SIG-M5 treated with dmso at 0.1 percent for 504 hours (cell line): ENCODE results near the gene KLRK1.
"Not testable (repeated sequence)": the region's sequence is repeated elsewhere in the genome, so short reads cannot be mapped to it uniquely, and the experiment has no call there.

Source experiments
- DNase-seq: peaks from one replicate; lab custom pipeline; 2025; ENCODE audit not compliant: unreplicated experiment; lab: John Stamatoyannopoulos, UW

KLRK1 gene

DNA sequence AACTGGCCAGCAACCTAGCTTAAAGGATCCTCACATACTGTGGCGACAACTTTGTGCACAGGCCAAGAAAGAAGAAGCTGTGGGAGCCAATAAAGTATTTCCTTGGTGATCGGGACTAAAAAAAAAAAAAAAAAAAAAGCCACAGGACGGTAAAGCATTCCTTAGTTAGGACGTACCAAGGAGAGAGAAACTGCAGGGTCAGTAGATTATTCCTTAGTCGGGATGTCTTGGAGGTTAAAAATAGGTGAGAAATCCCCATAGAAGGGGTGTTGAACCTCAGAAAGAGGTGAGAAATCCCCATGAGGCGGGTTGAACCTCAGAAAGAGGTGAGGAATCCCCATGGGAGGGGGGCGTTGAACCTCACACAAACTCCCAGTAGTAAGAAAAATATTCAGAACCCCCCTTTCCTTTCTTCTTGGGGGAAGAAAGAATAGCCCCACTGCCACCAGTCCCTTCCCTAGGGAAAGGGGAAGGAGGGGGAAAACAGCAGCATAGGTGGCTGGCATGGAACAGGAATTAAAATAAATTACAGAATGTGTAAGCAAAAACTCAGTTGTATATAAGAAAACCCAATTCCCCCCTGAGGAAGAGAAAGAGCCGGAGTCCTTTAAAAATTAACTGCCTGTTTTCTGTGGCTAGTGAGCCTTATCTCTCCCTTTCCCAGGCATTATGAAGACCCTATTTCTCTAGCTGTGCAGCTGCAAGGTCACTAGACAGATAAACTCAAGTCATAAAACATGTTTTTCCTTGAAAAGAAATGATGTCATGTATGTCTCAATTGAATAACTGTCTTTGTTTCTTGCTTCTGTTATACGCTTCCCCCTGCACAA is 26.8 kb downstream of the KLRK1 start:
- DNase-seq: no peak

DNA sequence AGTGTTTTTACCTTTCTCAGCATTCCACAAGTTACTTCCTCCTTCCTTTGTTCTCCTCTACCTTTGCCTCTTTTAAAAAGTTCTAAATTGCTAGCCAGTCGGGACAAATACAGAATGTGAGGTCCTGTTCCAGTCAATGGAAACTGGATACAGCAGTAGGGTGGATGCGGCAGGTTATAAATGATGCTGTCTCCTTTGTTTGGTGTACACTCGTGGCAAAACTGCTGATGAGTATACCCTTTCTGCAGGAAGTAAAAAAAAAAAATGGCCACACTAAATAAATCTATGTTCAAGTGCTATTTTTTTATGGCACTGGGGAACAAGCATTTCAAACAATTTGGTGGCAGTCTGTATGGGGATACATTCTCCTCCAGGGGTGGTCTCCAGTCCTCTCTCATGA is 27.5 kb downstream of the KLRK1 start:
- DNase-seq: no peak

DNA sequence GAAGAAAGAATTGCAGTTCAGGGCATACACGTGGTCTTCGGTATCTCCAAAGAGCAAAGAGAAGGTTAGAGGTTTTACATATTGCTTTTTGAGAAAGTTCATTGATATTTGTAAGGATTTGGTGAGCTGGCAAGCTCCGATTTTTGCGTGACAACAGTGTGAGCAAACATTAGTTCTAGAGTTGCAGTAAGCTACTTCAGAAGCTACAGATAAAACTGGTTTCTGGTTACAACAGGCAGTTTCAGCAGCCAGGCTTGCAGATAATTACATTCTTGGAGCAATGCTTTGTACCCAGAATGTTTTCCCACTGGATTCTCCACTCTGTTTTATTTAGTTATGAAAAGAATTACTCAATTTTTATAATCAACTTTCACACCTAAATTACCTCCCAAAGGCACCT is 28.2 kb downstream of the KLRK1 start:
- DNase-seq: no peak

DNA sequence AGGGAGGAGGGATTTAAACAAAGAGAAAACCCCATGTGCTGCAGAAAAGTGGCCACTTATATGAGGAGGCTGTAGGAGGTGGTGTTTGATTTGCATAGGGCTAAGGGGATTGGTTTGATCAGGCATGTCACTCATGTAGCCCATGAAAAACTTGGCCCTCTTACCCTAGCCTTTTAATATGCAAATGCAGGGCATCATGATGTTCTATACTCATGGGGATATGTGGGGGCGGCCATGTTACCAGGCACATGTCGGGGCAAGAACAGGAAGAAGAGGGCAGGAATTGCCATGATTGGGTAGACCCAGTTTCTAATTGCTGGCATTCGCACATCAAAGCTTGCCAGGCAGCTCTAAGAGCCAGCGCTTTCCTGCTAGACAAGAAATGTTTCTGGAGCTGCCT is 28.8 kb downstream of the KLRK1 start:
- DNase-seq: no peak

DNA sequence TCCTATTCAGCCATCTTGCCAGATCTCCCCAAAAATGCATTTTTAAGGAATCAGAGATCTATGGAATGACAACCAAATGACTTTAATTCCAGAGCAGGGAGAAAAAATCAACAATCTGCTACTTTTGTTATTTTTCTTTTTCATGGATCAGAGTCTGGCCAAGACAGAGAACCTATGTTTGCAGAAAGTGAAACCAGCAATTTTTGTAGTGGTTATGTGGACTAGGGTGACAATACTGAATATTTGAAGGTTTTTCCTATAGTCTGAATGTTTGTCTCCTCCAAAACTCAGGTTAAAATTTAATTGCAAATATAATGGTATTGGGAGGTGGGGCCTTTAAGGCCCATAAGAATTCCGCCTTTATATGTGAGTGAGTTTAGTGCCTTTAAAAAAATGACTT is 30.9 kb downstream of the KLRK1 start:
- DNase-seq: no peak

DNA sequence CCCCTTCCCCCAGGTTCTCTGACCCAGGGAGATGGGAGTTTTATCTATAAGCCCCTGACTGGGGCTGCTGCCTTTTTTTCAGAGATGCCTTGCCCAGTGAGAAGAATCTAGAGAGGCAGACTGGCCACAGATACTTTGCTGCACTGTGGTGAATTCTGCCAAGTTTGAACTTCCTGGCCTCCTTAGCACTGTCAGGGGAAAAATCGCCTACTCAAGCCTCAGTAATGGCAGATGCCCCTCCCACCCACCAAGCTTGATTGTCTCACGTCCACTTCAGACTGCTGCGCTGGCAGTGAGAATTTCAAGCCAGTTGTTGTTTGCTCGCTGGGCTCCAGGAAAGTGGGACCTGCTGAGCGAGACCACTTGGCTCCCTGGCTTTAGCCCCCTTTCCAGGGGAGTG is 31.7 kb downstream of the KLRK1 start:
- no peak for DNase-seq

DNA sequence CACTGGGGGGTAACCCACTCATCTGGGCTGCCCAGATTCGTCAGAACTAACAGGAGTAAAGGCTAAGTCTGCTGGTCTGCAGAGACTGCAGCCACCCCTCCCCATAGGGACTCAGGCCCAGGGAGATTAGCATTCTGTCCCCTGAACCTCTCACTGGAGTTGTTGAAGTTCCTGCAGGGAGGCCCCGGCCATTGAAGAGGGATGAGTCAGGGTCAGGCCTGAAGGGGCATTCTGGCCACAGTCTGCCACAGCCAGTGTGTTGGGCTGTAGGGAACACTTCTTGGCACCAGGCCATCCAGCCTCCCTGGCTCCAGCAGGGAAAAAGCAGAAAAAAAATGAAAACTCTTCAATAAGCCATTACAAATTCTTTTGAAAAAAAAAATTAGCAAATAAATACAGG is 35.3 kb downstream of the KLRK1 start:
- no peak for DNase-seq

DNA sequence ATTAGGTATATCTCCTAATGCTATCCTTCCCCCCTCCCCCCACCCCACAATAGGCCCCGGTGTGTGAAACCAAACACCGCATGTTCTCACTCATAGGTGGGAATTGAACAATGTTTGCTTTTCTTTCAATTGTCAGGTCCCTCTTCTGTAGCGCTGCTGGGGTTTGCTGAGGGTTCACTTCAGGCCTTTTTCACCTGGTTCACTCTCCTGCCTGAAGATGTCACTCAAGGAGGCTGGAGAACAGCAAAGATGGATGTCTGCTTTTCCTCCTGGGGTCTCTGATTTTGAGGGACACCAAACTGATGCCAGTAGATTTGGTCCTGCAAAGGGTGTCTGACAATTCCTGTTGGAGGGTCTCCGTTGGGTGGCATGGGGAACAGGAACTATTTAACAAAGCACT is 35.8 kb downstream of the KLRK1 start:
- no peak for DNase-seq

DNA sequence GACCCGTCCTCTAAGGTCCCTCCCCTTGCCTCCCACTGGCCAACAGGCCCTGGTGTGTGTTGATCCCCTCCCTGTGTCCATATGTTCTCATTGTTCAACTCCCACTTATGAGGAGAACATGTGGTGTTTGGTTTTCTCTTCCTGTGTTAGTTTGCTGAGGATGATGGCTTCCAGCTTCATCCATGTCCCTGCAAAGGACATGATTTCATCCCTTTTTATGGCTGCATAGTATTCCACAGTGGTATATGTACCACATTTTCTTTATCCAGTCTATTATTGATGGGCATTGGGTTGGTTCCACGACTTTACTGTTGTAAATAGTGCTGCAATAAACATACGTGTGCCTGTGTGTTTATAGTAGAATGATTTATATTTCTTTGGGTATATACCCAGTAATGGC is 38.4 kb downstream of the KLRK1 start:
- DNase-seq: not testable (repeated sequence)

DNA sequence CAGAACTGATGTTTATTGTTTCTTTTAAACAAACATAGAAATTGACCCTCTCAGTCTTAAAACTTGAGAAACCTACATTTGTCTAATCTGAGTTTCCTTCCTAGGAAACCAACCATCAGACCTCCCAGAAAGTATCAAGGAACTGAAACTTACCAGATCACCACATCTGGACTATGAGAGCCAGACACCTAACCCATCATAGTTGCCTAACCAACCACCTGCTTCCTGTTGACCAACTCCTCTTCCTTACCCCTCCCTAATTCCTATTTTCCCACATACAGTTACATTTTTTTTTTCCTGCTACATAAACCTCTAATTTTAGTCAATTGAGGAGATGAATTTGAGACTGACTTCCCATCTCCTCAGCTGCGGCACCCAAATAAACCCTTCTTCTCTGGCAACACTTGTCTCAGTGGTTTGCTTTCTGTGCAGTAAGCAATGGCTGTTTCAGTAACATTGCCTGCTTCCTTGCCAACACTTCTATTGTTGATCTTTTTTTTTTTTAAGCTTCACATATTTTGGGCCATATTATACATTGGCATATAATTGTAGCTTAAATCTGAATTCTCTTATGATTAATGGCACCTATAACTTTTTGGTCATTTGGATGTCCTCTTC is 47.8 kb downstream of the KLRK1 start:
- peak; percentile 65 for DNase-seq

DNA sequence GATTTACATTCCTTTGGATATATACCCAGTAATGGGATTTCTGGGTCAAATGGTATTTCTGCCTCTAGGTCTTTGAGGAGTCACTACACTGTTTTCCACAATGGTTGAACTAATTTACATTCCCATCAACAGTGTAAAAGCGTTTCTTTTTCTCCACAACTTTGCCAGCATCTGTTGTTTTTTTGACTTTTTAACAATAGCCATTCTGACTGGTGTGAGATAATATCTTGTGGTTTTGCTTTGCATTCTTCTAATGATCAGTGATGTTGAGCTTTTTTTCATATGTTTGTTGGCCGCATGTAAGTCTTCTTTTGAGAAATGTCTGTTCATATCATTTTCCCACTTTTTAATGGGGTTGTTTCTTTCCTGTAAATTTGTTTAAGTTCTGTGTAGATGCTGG is 48.9 kb downstream of the KLRK1 start:
- DNase-seq: not testable (repeated sequence)

DNA sequence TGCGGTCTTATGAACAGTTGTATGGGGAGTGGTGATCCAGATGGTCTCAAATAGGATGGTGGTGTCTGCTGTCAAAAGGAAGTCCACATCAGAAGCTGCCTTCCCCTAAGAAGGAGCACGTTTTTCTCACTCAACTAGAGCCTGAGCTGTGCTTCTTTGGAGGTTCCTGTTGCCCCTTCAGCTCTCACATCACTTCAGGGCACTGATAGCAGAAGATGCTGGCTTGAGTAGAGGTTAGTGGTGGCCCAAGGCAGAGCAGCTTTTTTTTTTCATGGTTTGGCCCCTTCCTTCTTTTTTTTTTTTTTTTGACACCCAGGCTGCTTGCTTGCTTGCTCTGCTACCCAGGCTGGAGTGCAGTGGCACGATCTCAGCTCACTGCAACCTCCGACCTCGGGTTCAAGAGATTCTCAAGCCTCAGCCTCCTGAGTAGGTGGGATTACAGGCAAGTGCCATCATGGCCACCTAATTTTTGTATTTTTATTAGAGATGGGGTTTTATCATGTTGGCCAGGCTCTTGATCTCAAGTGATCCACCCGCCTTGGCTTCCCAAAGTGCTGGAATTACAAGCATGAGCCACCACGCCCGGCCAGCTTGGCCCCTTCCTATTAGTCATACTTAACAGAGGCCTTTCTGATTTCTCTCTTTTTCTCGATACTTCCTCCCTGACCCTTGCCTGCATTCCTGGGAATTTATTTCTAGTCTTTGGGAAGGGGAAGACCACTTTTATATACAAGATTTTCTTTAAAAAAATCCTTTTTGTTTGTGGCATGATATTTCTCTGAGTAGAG is 50.6 kb downstream of the KLRK1 start:
- DNase-seq: no peak

DNA sequence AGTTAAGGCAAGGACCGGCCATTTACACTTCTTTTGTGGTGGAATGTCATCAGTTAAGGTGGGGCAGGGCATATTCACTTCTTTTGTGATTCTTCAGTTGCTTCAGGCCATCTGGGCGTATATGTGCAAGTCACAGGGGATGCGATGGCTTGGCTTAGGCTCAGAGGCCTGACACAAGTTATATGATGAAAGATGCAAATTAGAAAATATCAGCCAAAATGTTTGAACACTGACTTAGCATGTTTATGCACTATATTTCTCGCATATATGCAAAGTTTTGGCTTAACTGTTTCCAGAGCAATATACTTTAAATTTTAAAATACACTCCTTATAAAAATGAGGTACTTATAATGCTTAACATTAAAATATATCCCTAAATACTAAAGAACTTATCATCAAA is 51.4 kb downstream of the KLRK1 start:
- DNase-seq: not testable (repeated sequence)

DNA sequence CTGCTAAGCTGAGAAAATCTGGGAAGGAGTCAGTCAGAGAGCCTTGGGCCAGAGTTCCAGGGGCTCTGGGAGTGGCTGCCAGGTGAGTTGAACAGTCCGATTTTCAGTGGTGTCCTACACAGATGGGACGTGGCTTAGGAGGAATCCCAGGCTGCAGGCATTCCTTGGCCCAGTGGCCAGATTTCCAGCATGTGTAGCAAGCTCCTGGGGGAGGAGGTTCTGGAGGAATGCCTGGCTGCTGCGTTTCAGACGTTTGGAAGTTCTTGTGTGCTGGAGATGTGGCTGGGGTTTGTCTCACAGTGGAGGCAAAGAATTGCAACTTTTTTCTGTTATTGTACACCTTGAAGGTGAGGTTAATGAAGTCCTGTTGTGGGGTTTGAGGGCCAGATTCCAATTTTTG is 53.6 kb downstream of the KLRK1 start:
- not testable (repeated sequence) for DNase-seq

DNA sequence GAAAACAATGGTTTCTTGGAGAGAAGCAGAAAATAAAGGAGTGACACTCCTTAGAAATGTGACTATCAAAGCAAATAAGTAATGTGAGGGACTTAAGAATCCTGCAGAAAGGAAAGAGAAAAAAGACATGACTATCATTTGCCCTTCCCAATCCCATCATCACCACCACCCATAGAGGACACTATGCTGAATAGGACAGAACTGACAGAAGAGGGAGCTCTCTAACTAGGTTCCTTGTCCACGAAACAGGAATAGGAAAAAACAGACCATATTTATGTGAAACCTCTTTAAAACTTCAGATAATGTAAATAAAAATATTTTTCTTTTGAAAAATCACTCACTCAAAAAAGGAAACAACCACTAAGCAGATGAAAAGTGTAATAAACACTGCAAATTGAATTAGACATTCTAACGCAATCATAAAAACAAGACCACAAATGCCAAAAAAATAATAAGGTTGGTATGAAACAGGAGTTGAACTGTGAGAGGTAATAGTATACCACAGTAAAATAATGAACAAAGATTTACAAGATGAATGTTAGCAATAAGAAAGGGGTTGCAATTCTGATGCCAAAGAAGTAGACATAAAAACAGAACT is 58.1 kb downstream of the KLRK1 start:
- peak; percentile 79 for DNase-seq

DNA sequence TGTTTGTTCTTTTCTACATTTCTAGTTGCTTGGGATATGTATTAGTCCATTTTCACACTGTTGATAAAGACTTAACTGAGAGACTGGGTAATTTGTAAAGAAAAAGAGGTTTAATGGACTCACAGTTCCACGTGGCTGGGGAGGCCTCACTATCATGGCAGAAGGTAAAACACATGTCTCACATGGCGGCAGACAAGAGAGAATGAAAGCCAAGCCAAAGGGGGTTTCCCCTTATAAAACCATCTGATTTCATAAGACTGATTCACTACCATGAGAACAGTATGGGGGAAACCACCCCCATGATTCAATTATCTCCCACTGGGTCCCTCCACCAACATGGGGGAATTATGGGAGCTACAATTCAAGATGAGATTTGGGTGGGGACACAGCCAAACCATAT is 61.1 kb downstream of the KLRK1 start:
- DNase-seq: not testable (repeated sequence)
